UCSD-AML1 (cell line): ENCODE measurements around the gene DUOX1.

Experiments
- DNase-seq: peaks from one replicate; lab custom pipeline; 2025; ENCODE audit not compliant: unreplicated experiment; lab: John Stamatoyannopoulos, UW

The DUOX1 gene

DNA sequence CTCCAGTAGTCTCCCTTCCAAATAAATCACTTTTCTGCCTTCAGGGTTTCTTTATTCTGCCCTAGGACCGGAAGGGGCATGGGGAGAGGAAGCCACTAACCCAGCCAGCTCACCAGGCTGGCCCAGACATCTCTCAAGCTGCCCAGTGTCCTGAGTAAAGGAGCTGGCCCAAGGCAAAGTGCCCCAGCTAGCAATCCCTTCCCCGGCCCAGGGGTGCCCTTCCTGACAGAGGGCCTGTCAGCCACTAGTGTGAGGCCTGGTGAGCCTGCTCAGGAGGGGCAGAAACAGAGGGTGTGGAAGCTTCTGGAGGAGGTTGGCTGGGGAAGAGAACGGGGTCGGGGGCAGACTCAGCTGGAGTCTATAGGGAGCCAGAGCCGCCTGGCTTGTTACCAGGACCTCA, 35.7 kb downstream of the DUOX1 start:
- no peak for DNase-seq

DNA sequence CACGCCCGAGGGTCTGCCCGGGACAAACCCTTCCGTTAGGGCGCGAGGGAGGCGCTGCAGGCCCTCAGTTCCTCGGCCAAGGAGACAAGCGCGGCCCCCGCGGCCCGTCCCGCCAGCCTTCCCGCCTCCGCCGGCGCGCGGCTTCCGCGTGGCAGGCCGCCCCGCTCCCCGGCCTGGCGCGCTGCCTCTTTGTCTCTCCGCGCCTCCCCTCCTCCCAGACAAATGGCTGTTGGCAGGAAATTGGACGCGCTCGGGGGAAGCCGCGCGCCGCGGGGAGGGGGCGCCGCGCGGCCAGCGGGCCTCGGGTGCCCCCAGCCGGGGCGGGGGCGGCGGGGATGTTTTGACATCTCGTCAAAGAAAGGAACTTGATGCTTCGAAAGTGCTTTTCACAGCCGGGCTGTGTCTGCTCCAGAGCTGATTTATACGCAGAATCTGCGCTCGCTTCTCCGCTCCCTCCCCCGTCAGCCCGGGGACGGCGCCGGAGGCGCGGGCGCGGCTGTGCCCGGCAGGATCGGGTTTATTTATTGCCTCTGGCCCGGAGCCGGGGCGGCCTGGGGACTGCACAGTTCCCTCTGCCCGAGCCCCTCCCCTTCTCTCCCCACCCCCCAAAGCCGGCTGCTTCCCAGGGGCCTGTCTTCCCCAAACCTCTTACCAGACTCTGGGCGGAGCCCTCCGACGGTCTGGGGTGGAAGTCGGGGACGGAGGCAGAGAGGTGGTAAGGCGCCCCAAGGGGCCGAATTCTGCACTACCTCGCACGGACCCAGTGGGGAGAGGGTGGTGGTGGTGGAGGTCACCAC, 37.2 kb downstream of the DUOX1 start:
- peak; percentile 92 for DNase-seq

DNA sequence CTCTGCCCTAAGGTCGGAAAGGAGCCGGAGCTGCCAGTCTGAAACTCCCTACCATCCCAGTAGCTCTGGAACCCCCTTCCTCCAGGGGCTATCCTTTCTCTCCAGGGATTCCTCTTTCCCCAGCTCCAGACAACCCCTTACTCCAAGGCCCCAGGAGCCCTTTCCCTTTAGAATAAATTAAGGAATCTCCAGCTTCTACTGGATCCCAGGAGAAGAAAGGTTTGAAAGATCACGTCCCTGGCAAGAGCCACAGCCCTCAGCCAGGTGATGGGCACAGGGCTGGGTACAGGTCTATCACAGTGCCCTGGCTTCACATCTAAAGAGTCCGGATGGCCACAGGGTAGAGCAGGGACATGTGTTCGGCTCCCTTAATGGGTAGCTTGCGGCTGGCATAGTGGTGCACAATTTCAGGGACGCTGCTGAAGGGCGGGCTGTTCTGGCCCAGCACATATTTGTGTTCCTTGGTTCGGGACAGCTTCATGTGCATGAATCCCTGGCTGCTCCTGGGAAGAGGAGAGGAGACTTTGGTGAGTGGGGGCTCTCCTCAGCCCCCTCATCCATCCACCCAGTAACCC, 37.9 kb downstream of the DUOX1 start:
- no peak for DNase-seq

DNA sequence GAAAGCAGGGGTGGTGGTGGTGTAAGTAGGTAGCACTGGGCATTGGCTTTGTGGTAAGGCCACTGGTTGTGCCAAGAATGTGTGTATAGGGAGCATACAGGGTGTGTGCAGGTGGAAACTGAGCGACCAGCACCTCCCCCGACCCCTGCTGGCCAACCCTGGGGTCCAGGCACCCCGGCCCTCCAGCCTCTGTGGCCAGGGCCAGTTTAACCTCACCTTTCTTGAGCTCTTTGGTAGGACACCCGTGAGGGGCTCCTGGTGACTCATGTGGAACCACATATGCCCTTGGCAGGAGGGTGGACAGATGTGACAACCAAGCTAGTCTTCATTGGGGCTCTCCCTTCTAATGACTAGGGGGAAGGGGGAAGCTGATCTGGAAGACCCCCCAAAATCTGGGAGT, 38.5 kb downstream of the DUOX1 start:
- no peak for DNase-seq

DNA sequence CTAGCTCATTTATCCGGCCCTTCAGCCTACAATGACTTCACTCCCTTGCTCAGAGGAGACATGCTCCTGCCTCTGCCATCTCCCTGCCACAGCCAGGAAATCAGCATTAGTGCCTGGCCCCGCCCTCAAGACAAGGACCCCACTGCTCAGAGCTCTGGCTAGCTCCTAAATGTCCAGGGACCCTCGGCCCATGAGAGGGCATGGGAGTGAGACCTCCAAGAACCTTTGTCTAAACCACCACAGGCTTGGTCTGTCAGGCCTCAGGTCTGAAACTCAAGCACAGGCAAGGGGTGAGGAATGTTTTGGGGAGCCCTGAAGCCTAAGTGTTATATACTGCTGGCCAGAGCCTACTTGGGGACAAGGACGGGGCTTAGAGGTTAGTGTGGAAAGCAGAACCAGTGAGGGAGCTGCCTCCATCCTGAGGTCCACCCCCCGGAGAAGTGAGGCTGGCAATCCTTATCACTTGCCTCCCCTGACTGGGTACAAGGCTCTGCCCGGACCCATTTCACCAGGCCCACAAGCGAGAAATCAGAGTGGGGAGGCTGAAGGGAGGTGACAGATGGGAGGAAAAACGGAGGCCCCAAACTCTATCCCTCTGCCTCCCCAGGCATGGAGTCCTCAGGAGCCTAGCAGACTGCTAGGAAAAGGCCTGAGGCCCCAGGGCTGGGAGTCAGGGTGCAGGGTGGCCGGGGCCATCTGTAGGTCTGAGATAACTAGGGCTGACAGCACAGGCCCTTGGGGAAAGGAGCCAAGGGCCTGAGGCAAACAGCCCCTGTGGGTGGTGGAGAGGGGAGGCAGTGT, 39.2 kb downstream of the DUOX1 start:
- DNase-seq = no peak

GRCh38 chr15:45169608-45170480, 40.0 kb downstream of the DUOX1 start:
- no peak for DNase-seq

DNA sequence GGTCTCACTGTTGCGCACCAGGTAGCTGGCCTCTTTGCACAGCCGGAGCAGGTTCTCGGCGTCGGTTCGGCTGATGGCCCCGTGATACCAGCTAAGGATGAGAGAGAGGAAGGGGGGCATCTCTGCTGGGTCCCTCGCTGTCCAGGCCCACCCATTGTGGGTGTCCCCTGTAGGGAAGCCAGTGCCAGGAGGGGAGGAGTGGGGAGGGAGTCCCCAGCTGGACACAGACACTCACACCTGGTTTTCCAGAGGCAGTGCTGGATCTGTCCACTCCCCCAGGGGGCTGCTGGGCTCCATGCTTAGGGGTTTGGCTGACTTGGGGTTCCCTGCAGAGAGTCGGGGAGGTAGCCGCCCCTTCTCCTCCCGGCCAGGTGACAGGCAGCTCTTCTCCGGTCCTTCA, 42.1 kb downstream of the DUOX1 start:
- no peak for DNase-seq

- no peak for DNase-seq
Observed at GRCh38 chr15:45174069-45174468, 44.3 kb downstream of the DUOX1 start.

GRCh38 chr15:45174577-45174976, 44.8 kb downstream of the DUOX1 start:
- DNase-seq = no peak

DNA sequence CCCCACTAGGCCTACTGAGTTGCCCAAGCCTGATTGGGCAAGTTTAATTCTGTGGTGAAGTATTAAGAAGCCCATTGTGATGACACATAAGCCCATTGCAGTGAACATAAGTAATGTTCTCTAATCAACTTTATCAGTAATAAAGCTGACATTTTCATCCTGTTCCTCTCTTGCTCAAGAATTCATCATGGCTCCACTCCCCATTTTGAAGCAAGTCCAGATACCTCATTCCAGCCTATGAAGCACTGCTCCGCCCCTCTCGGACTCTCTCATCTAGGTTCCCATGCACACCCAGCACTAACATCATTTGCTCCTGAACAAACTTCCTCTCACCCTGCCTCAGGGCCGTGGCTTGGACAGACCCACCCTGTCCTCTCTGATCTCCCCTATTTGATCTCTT, 47.5 kb downstream of the DUOX1 start:
- DNase-seq = no peak

DNA sequence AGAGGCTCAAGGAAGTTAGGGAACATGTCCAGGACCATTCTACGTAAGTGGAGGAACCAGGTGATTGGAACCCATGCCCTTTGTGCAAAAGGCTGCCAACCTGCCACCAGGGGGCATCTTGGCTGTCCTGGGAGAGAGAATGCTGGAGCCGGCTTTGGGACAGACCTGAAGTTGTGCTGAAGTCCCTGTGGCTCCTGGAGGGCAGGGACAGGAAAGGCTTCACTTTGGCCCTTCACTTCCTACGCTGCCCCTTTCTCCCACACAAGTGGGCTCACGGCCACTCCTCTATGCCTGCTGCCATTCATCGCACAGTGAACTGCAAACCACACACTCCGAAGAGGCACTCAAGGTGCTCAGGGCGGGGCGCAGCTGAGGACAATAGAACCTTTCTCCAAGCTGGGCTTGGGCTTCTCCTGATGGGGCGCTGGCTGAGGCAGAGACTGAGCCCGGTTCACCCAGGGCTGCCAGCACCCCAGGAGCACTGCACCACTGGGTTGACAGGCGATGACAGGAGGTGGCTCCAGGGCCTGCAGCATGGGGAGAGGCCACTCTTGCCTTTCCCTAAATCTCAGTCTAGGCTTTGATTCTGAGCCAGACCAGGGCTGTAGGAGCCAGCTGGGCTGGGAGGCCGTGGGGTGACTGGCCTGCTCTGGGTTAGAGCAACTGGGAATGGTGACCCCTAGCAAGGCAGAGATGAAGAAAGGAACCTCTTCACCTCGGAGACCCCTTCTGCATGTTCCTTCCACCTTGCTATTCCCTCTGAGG, 49.6 kb downstream of the DUOX1 start:
- DNase-seq = peak; percentile 39

DNA sequence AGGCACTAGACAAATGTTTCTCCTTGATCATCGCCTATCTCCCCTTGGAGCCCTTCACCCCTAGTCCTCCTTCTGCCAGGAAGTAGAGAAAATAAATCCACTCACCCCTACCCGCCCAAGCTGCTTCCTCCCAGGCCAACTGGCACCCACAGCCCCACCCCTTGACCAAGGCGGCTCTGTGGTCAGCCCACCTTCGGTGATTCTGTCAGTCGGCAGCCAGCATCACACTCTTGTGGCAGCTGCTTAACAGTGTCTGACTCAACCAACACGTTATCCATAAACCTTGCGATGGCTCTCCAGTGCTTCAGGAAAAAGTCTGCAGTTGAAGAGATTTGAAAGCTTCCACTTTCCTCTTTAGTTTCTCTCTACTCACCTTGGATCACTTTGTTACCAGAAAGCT, 50.4 kb downstream of the DUOX1 start:
- DNase-seq = peak; percentile 77

DNA sequence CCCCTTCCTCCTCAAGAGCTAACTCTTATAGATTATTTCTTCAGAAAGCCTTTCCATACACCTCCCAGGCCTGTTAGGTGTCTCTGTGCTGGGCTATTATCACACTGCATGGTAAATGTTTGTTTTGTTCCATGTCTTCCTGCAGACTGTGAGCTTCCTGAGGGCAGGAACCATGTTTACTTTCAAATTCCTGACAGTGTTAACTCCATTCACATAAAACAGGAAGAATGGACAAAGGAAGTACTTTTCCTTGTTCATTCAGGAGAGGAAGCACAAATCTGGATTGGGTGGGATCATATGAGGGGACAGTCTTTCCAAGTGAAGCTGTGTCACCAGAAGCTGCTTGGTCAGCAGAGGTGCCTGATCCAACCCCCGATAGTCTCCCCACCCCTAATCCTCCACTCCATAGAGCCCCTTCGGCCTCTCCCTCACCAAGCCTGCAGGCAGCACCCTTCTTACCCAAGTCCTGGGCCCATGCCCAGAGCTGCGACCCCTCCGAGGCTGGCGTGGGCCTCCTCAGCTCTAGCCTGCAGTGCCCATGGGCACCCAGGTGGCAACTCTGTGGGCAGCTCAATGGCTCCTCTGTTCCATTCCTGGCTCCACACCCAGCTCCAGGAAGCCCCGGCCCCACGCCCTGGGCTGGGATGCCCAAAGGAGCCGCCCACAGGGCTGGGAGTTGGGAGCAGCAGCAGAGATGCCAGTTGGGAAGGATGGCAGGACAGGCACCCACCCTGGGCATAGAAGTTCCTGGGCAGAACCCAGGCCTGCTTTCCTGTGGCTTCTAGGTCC, 51.0 kb downstream of the DUOX1 start:
- no peak for DNase-seq

DNA sequence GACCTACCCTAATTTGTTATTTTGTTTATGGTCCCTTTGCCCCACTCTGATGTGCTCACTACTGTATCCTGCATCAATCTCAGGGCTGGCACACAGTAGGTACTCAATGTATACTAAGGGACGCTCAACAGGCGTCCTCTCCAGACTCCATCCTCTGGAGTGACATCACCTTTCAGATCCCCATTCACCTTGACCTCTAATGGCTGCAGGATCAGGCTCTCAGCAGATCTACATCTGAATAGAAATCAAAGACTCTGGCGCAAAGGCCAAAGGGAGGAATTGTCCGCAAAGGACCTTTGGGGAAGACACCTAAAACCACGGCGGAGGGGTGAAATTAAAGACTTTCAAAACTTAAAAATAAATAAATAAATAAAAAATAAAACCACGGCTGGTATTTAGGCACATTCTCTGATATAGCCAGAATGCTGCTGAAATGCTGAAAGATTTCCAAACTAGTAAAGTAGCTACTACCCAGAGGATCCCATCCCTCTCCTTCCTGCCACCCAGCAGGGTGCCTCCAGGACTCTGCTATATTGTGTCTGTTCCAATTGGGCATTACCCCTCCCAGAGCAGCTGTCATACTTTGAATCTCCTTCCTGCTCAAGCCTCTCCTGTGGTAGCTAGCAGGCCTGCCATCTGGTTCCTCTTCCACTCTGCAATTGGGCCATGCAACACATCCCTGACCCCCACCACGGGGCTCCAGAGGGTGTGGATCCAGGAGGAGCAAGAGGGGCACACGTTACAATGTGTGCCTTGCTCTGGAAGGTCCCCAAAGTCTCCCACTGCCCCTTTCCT, 51.9 kb downstream of the DUOX1 start:
- peak; percentile 70 for DNase-seq

- no peak for DNase-seq
Observed at GRCh38 chr15:45182996-45183395, 53.2 kb downstream of the DUOX1 start.

GRCh38 chr15:45183511-45183910, 53.7 kb downstream of the DUOX1 start:
- no peak for DNase-seq

GRCh38 chr15:45184562-45185041, 54.8 kb downstream of the DUOX1 start:
- DNase-seq = no peak

DNA sequence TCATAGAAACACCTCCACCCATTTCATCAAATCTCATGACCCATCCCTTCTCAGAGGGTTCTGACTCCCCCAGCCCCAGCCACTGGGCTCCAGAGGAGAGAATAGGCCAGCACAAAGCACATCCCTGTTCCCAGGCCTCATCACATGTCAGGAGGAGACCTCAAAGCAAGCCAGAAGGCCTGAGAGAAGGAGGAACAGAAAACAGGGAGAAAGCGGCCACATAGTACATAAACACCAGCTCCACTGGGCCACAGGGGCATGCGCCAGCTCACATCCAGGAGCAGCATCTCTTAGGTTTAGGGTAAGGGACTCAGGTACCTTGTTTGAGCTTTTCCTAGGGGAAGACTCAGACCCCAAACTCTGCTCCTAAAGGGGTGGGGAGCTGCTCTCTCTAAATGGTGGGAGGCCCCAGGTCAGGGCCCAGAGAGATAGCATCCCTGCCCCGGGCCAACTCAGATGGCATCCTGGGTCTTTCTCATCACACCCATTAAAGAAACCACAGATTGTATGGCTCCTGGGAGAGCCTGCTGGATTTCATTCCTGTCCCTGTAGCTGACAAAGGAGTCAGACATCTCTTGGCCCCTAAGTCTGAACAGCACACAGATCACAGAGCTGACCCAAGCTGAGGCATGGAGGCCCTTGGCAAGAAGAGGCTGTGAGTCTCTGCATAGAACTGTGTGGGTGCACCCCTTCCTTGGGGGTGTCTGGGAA, 55.4 kb downstream of the DUOX1 start:
- DNase-seq = no peak
